K562 (cell line): ENCODE results near the gene KLHL15. TPM values are rescaled to one million over a fixed set of nuclear protein-coding genes. Genes with fewer than 3 reads are reported as not detected.

Experiments used
- ATF3 ChIP-seq, 2 experiments: fragments of 450-650 bp in 1 of 2; sonication (generic) in 1 of 2; formaldehyde crosslinking in 1 of 2; IDR thresholded peaks in 1 of 2; conservative IDR thresholded peaks in 1 of 2; 2 replicates each; pipeline versions ENCODE4 v1.6.1 to v1.8.1; 2016 to 2023; ENCODE audit warnings: mild to moderate bottlenecking in 2 of 2, moderate library complexity in 2 of 2, inconsistent platforms in 1 of 2, missing genetic modification reagents in 1 of 2
- CC2D1A ChIP-seq: fragments of 450-650 bp; IDR thresholded peaks from 2 replicates; pipeline ENCODE4 v1.6.1; 2017; ENCODE audit warnings: mild to moderate bottlenecking
- GABPA ChIP-seq: fragments of 200-800 bp; sonication (Bioruptor generic); conservative IDR thresholded peaks from 2 replicates; pipeline ENCODE4 v1.6.1; 2016; ENCODE audit warnings: low read depth, missing genetic modification characterization, missing compliant biosample characterization
- HDAC2 ChIP-seq: fragments of 450-650 bp; IDR thresholded peaks from 2 replicates; pipeline ENCODE4 v1.6.1; 2016; ENCODE audit warnings: mild to moderate bottlenecking
- HNRNPK ChIP-seq: fragments of 200-400 bp; formaldehyde crosslinking; IDR thresholded peaks from one replicate; pipeline ENCODE4 v1.6.1; 2018; ENCODE audit warnings: mild to moderate bottlenecking, low read depth, low read length; ENCODE audit not compliant: poor library complexity, severe bottlenecking
- IRF1 ChIP-seq: sonication (generic); formaldehyde crosslinking; IDR thresholded peaks from 2 replicates; pipeline ENCODE4 v1.8.0; 2022; ENCODE audit warnings: missing genetic modification reagents, mild to moderate bottlenecking, borderline replicate concordance
- KDM1A ChIP-seq, 2 experiments: fragments of 450-650 bp; IDR thresholded peaks; 2 replicates each; pipeline ENCODE4 v1.6.1; 2016; ENCODE audit warnings: mild to moderate bottlenecking in 2 of 2
- MAZ ChIP-seq, 2 experiments: fragments of 450-650 bp in 1 of 2; sonication (generic) in 1 of 2; formaldehyde crosslinking; IDR thresholded peaks in 1 of 2; conservative IDR thresholded peaks in 1 of 2; 2 replicates each; pipeline versions ENCODE4 v1.4.0 to v1.5.0; 2020; ENCODE audit warnings: mild to moderate bottlenecking in 1 of 2, missing genetic modification reagents in 1 of 2
- MYNN ChIP-seq, 2 experiments: sonication (generic); formaldehyde crosslinking in 1 of 2; IDR thresholded peaks; 2 replicates each; pipeline versions ENCODE4 v1.5.0 to v1.6.1; 2016 to 2020; ENCODE audit warnings: antibody characterized with exemption in 1 of 2, missing genetic modification reagents in 1 of 2
- POLR2H ChIP-seq: IDR thresholded peaks from 2 replicates; pipeline ENCODE4 v1.6.1; 2016; ENCODE audit warnings: missing genetic modification characterization, low read depth, mild to moderate bottlenecking, control low read depth, missing compliant biosample characterization, moderate library complexity
- PRDM10 ChIP-seq: fragments of 450-650 bp; IDR thresholded peaks from 2 replicates; pipeline ENCODE4 v1.6.1; 2018; ENCODE audit not compliant: partially characterized antibody
- TAF9B ChIP-seq: fragments of 450-650 bp; IDR thresholded peaks from 2 replicates; pipeline ENCODE4 v1.6.1; 2018; ENCODE audit warnings: mild to moderate bottlenecking; ENCODE audit not compliant: partially characterized antibody
- TEAD1 ChIP-seq, 2 experiments: fragments of 450-650 bp in 1 of 2; sonication (generic) in 1 of 2; formaldehyde crosslinking; IDR thresholded peaks; 2 replicates each; pipeline versions ENCODE4 v1.4.0 to v1.8.0; 2020 to 2022; ENCODE audit warnings: mild to moderate bottlenecking in 2 of 2, missing genetic modification reagents in 1 of 2
- ZHX1 ChIP-seq: fragments of 150-350 bp; conservative IDR thresholded peaks from 2 replicates; pipeline ENCODE4 v1.6.1; 2014; ENCODE audit warnings: low read length
- ZKSCAN1 ChIP-seq: fragments of 150-350 bp; IDR thresholded peaks from 2 replicates; pipeline ENCODE4 v1.6.1; 2016; ENCODE audit warnings: low read depth, low read length
- ZNF384 ChIP-seq: IDR thresholded peaks from 2 replicates; pipeline ENCODE4 v1.6.1; 2012; ENCODE audit warnings: low read depth, low read length, improper control_type of control experiment
- ZSCAN32 ChIP-seq: fragments of 450-650 bp; formaldehyde crosslinking; IDR thresholded peaks from 2 replicates; pipeline ENCODE4 v1.4.0; 2020; ENCODE audit warnings: mild to moderate bottlenecking, moderate library complexity
- polyA plus RNA-seq, 8 experiments: library from polyadenylated mRNA; depleted of rRNA in 4 of 8; stranded (reverse) in 5 of 8; unstranded in 3 of 8; fragments of >200 nt; fragmentation: Nextera tagmentation in 2 of 8; fragmentation: Illumina TruSeq in 1 of 8; extraction: Ambion mirVana in 2 of 8; extraction: Trizol in 1 of 8; gene quantifications; 2 replicates each; pipeline versions ENCODE4 v1.2.1 to v1.2.3, GENCODE V29; 2011 to 2014; ENCODE audit warnings: inconsistent platforms in 1 of 8, missing spikeins in 1 of 8
- total RNA-seq, 7 experiments: library from RNA; depleted of rRNA in 6 of 7; stranded (reverse); fragments of >200 nt in 6 of 7; fragmentation: Illumina TruSeq in 2 of 7; extraction: Trizol in 2 of 7; gene quantifications; 2 replicates each; pipeline versions ENCODE4 v1.2.1 to v1.2.3, GENCODE V29; 2011 to 2021; ENCODE audit warnings: low replicate concordance in 1 of 7

KLHL15 gene
- total and polyA plus RNA-seq, 9 of the 15 experiments (the other 6 are each of a cell fraction or from before 2014, with no cell fraction given), result 3.0 to 12.4 (median 7.6) TPM

GRCh38 chrX:24054182-24055042 is 27.4 kb upstream of the KLHL15 start, which contains the start of gene EIF2S3 (continued):
- TF ChIP-seq ZHX1 (no peak), IRF1 (no peak), GABPA (tag) (peak; percentile 97), ZKSCAN1 (peak; percentile 3; the same call in 1 of the 2 replicates), HDAC2 (peak; percentile 16; the same call in 1 of the 2 replicates), MYNN (IDR thresholded peaks at IDR 0.05) (peak; percentile 79), MYNN (CRISPR knock-in tag; IDR thresholded peaks at IDR 0.05) (no peak), TAF9B (peak; percentile 92), PRDM10 (peak; percentile 96), CC2D1A (0 out of 2 replicates have a peak, but pooled peaks have one; percentile 23), ZSCAN32 (CRISPR knock-in tag) (peak; percentile 84), ATF3 (IDR thresholded peaks at IDR 0.05) (peak; percentile 99), ATF3 (CRISPR knock-in tag; conservative IDR thresholded peaks at IDR 0.05) (peak; percentile 99), KDM1A (IDR thresholded peaks at IDR 0.05) (peak; percentile 58 to 65; a peak in 3 of 4 replicates), TEAD1 (CRISPR knock-in tag; IDR thresholded peaks at IDR 0.05) (0 out of 4 replicates have a peak, but pooled peaks of 1 of the 2 experiments have one; percentile 36), ZNF384 (peak; percentile 99), HNRNPK (no peak), POLR2H (tag) (peak; percentile 55; the same call in 1 of the 2 replicates), MAZ (CRISPR knock-in tag; conservative IDR thresholded peaks at IDR 0.05 in 1 of 2, IDR thresholded peaks at IDR 0.05 in 1 of 2) (peak; percentile 70 to 80; a peak in 3 of 4 replicates)
